Caco-2 (cell line): ENCODE data around the gene NFKBIA. TPM values are rescaled to one million over a fixed set of nuclear protein-coding genes. Genes with fewer than 3 reads are reported as not detected.

Source experiments
- BruUV-seq: library from RNA; stranded (reverse); fragments of 400-500 nt; replicated peaks from 2 replicates; lab custom pipeline; 2021; lab: Mats Ljungman, UMichigan
- CTCF ChIA-PET: fragments of 300-600 bp; sonication (Branson Sonifier 250); formaldehyde crosslinking; loops from one replicate; lab custom pipeline; 2022; ENCODE audit warnings: antibody characterized with exemption; lab: Charles Lee
- POLR2A ChIA-PET: fragments of 300-600 bp; sonication (Branson Sonifier 250); formaldehyde crosslinking; loops from one replicate; lab custom pipeline; 2022; ENCODE audit warnings: antibody characterized with exemption; lab: Charles Lee
- DNase-seq, 2 experiments: peaks; one replicate each; pipeline versions ENCODE4 v3.0.0 to v3.0.0-alpha.2; 2020 to 2022
- H3K27me3 ChIP-seq: replicated peaks from 2 replicates; pipeline ENCODE4 v1.6.0; 2011; ENCODE audit warnings: low read length; ENCODE audit not compliant: control insufficient read depth, insufficient read depth
- H3K36me3 ChIP-seq: 2 replicates; pipeline ENCODE4 v1.5.1; 2011; ENCODE audit warnings: low read length; ENCODE audit not compliant: control insufficient read depth, insufficient read depth
- H3K4me1 ChIP-seq: fragments of 250-450 bp; sonication (Bioruptor Pico); 2 replicates; pipeline ENCODE4 v1.5.1; 2020; ENCODE audit warnings: mild to moderate bottlenecking
- H3K4me3 ChIP-seq: 2 replicates; pipeline ENCODE4 v1.5.1; 2011; ENCODE audit warnings: low read depth, mild to moderate bottlenecking, control low read depth, low read length
- H3K9me3 ChIP-seq: fragments of 250-450 bp; sonication (Bioruptor Pico); 2 replicates; pipeline ENCODE4 v1.5.1; 2020; ENCODE audit warnings: mild to moderate bottlenecking, moderate library complexity
- H3K27ac Mint-ChIP-seq: one replicate; pipeline ENCODE4 v1.8.0; 2022; ENCODE audit warnings: mixed read lengths; ENCODE audit not compliant: unreplicated experiment
- H3K27me3 Mint-ChIP-seq: one replicate; pipeline ENCODE4 v1.8.0; 2022; ENCODE audit warnings: mixed read lengths; ENCODE audit not compliant: insufficient read depth, unreplicated experiment
- H3K36me3 Mint-ChIP-seq: one replicate; pipeline ENCODE4 v1.8.0; 2022; ENCODE audit warnings: mild to moderate bottlenecking, mixed read lengths; ENCODE audit not compliant: insufficient read depth, unreplicated experiment
- H3K4me1 Mint-ChIP-seq: one replicate; pipeline ENCODE4 v1.8.0; 2022; ENCODE audit warnings: low read depth, mixed read lengths; ENCODE audit not compliant: unreplicated experiment
- H3K4me3 Mint-ChIP-seq: one replicate; pipeline ENCODE4 v1.8.0; 2022; ENCODE audit warnings: mild to moderate bottlenecking, moderate library complexity, mixed read lengths; ENCODE audit not compliant: unreplicated experiment
- H3K9me3 Mint-ChIP-seq: one replicate; pipeline ENCODE4 v1.8.0; 2022; ENCODE audit warnings: mixed read lengths; ENCODE audit not compliant: unreplicated experiment
- CTCF ChIP-seq, 2 experiments: fragments of 200-600 bp in 1 of 2; IDR thresholded peaks; 1 replicate in 1 of 2; 2 replicates in 1 of 2; pipeline versions ENCODE4 v1.5.1 to v1.8.0; 2011 to 2022; ENCODE audit warnings: antibody characterized with exemption in 1 of 2, control low read depth in 1 of 2, inconsistent platforms in 1 of 2, low read depth in 1 of 2, low read length in 1 of 2, mild to moderate bottlenecking in 1 of 2, moderate library complexity in 1 of 2; ENCODE audit not compliant: insufficient read depth in 1 of 2, severe bottlenecking in 1 of 2, unreplicated experiment in 1 of 2
- intact Hi-C: fragments of 100-400 bp; cut with micrococcal nuclease; formaldehyde crosslinking; loops from one replicate; pipeline ENCODE4 v1.10.0; 2022; ENCODE audit not compliant: unreplicated experiment
- total RNA-seq: library from RNA; stranded (reverse); gene quantifications from 2 replicates; pipeline ENCODE4 v1.2.3, GENCODE V29; 2022

The NFKBIA gene
- total RNA-seq, 1 experiment from 2014 or later = 33.4 TPM

GRCh38 chr14:35387219-35387618 lies 17.3 kb downstream of the NFKBIA start:
- Histone ChIP-seq H3K4me1 (peaks cover 16% of the 10 kb centered on the region; the same call in 1 of the 2 replicates), H3K9me3 (no peaks in the 10 kb centered on the region), H3K4me3 (no peak overlapping the region), H3K36me3 (no peaks in the 10 kb centered on the region), H3K27me3 (no peaks in the 10 kb centered on the region)
- TF ChIP-seq CTCF (IDR thresholded peaks at IDR 0.05; ENCODE audit: insufficient read depth in 1 of 2, low read depth in 1 of 2, low read length in 1 of 2, severe bottlenecking in 1 of 2, unreplicated experiment in 1 of 2) = no peak
- intact Hi-C loops = no loop called here
- Mint-ChIP-seq H3K27me3 (no peaks in the 10 kb centered on the region), H3K36me3 (no peaks in the 10 kb centered on the region), H3K4me1 (peaks cover 14% of the 10 kb centered on the region), H3K27ac (no peak overlapping the region), H3K9me3 (no peaks in the 10 kb centered on the region), H3K4me3 (no peak overlapping the region)
- POLR2A ChIA-PET = no interaction called here
- DNase-seq = no peak
- no TSS peak for BruUV-seq
- CTCF ChIA-PET = no interaction called here

- H3K4me1 Mint-ChIP-seq = peaks cover 14% of the 10 kb centered on the region
- no peaks in the 10 kb centered on the region for H3K9me3 Mint-ChIP-seq
- no TSS peak for BruUV-seq
- no peaks in the 10 kb centered on the region for H3K27me3 Mint-ChIP-seq
- H3K4me3 Mint-ChIP-seq = no peak overlapping the region
- ChIA-PET POLR2A (no interaction called here), CTCF (no interaction called here)
- no peaks in the 10 kb centered on the region for H3K9me3 ChIP-seq
- H3K4me3 ChIP-seq = no peak overlapping the region
- H3K27ac Mint-ChIP-seq = no peak overlapping the region
- intact Hi-C loops = no loop called here
- H3K27me3 ChIP-seq = no peaks in the 10 kb centered on the region
- H3K36me3 Mint-ChIP-seq = no peaks in the 10 kb centered on the region
- peaks cover 16% of the 10 kb centered on the region; the same call in 1 of the 2 replicates for H3K4me1 ChIP-seq
- no peak for TF ChIP-seq CTCF (IDR thresholded peaks at IDR 0.05; ENCODE audit: insufficient read depth in 1 of 2, low read depth in 1 of 2, low read length in 1 of 2, severe bottlenecking in 1 of 2, unreplicated experiment in 1 of 2)
- no peak for DNase-seq
- H3K36me3 ChIP-seq = no peaks in the 10 kb centered on the region
Observed at GRCh38 chr14:35386673-35387125, 17.9 kb downstream of the NFKBIA start.

- ChIA-PET POLR2A (no interaction called here), CTCF (interaction anchor here (1.3 kb wide), 1 partner anchor 11 kb away, joined by 3 read pairs; no protein-coding TSS in a partner anchor)
- no peak for TF ChIP-seq CTCF (IDR thresholded peaks at IDR 0.05; ENCODE audit: insufficient read depth in 1 of 2, low read depth in 1 of 2, low read length in 1 of 2, severe bottlenecking in 1 of 2, unreplicated experiment in 1 of 2)
- intact Hi-C loops = no loop called here
- peaks cover 14% of the 10 kb centered on the region for H3K4me1 Mint-ChIP-seq
- H3K36me3 Mint-ChIP-seq = no peaks in the 10 kb centered on the region
- Histone ChIP-seq H3K4me1 (peaks cover 25% of the 10 kb centered on the region), H3K4me3 (no peak overlapping the region), H3K27me3 (no peaks in the 10 kb centered on the region), H3K9me3 (no peaks in the 10 kb centered on the region), H3K36me3 (no peaks in the 10 kb centered on the region)
- no peaks in the 10 kb centered on the region for H3K9me3 Mint-ChIP-seq
- no peak overlapping the region for H3K27ac Mint-ChIP-seq
- no TSS peak for BruUV-seq
- DNase-seq = no peak
- H3K27me3 Mint-ChIP-seq = no peaks in the 10 kb centered on the region
- H3K4me3 Mint-ChIP-seq = no peak overlapping the region
Observed at GRCh38 chr14:35385042-35385839, 19.3 kb downstream of the NFKBIA start.
